Measurements from ENCODE around the gene KNDC1.
A peak's percentile ranks its signal among the peaks of the same experiment; 100 is the strongest.

The KNDC1 gene

DNA sequence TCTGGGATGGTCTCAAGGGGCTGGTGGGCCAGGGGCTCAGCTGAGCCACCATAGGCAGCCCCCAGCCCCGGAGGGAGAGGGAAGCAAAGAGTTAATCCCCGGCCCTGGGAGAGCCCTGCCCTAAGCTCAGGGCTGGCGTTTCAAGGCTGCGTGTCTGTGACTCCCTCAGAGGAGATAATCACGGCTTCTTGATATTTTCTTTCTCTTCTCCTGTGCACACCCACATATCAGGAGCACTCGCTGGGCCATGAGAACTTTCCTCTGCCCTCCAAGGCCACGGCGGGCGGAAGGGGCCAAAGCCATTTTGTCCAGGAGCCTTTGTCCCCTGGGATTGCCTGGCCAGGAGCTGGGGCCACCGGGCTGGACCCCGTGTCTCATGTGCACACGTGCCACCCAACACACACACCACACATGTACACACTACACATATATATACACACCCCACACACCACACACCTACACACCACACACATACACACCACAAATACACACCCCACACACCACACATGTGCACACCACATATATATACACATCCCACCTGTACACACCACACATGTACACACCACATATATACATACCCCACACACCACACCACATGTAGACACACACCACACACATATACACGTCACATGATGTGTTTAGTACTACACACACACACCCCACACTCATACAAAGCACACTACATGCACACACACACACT is 94.6 kb downstream of the KNDC1 start:
- H3K4me3 ChIP-seq (ENCODE audit: low read depth, low read length) = no peak overlapping the region
- in situ Hi-C loops (cut with HindIII; ENCODE audit: low sequenced_read_pairs) = no loop called here
- TF ChIP-seq, protein P1, sequence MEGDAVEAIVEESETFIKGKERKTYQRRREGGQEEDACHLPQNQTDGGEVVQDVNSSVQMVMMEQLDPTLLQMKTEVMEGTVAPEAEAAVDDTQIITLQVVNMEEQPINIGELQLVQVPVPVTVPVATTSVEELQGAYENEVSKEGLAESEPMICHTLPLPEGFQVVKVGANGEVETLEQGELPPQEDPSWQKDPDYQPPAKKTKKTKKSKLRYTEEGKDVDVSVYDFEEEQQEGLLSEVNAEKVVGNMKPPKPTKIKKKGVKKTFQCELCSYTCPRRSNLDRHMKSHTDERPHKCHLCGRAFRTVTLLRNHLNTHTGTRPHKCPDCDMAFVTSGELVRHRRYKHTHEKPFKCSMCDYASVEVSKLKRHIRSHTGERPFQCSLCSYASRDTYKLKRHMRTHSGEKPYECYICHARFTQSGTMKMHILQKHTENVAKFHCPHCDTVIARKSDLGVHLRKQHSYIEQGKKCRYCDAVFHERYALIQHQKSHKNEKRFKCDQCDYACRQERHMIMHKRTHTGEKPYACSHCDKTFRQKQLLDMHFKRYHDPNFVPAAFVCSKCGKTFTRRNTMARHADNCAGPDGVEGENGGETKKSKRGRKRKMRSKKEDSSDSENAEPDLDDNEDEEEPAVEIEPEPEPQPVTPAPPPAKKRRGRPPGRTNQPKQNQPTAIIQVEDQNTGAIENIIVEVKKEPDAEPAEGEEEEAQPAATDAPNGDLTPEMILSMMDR (IDR thresholded peaks at IDR 0.05; ENCODE audit: low read depth, low read length) = no peak
- DNase-seq (ENCODE audit: low read depth, low spot score) = no peak

DNA sequence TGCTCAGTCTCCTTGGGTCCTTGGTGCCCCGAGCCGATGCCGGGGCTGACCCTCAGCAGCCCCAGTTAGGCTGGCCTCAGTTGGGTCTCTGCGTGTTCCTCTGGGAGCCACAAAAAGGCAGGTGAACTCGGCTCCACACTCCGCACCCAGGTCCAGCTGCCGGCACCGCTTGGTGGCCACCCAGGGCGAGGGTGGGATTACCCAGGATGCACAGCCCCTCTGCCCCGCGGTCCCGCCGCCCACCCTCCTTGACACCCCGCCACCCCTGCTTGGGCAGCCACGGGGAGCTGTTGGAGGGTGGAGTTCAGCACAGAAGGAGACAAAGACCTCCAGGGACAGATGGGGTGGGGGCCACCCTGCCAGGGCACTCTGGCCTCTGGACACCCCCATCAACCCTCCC is 95.3 kb downstream of the KNDC1 start:
- TF ChIP-seq, protein P1 (IDR thresholded peaks at IDR 0.05; ENCODE audit: low read depth, low read length) = no peak
- DNase-seq (ENCODE audit: low read depth, low spot score) = no peak
- in situ Hi-C loops (cut with HindIII; ENCODE audit: low sequenced_read_pairs) = no loop called here
- no peak overlapping the region for H3K4me3 ChIP-seq (ENCODE audit: low read depth, low read length)

DNA sequence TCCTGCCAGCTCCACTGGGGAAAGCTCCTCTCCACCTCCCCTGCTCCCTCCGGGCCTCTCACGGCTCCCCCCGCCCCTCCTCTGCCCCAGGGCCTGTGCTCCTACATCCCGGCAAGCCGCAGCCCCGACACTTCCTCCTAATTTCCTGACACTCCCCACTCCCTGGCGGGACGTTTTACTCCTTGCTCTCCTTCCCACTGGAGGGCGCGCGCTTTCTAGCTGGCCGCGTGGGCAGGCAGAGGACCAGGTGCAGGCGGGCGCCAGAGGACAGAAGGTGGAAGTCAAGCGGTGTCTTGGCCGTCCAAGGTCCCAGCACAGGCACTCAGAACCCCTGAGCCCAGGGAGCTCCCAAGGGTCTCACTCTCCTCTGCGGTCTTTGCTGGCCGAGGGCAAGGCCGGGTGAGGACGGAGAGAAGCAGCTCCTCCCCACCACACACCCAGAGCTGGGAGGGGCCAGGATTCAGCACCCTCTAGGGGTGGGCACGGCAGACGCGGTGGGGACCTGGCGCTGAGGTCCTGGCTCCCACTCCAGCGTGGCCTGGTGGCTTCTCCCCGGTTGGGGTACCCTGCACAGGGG is 97.6 kb downstream of the KNDC1 start:
- TF ChIP-seq, protein P1 (IDR thresholded peaks at IDR 0.05; ENCODE audit: low read depth, low read length) = peak; percentile 46
- in situ Hi-C loops (cut with HindIII; ENCODE audit: low sequenced_read_pairs) = no loop called here
- H3K4me3 ChIP-seq (ENCODE audit: low read depth, low read length) = no peak overlapping the region
- peak; percentile 26 for DNase-seq (ENCODE audit: low read depth, low spot score)

DNA sequence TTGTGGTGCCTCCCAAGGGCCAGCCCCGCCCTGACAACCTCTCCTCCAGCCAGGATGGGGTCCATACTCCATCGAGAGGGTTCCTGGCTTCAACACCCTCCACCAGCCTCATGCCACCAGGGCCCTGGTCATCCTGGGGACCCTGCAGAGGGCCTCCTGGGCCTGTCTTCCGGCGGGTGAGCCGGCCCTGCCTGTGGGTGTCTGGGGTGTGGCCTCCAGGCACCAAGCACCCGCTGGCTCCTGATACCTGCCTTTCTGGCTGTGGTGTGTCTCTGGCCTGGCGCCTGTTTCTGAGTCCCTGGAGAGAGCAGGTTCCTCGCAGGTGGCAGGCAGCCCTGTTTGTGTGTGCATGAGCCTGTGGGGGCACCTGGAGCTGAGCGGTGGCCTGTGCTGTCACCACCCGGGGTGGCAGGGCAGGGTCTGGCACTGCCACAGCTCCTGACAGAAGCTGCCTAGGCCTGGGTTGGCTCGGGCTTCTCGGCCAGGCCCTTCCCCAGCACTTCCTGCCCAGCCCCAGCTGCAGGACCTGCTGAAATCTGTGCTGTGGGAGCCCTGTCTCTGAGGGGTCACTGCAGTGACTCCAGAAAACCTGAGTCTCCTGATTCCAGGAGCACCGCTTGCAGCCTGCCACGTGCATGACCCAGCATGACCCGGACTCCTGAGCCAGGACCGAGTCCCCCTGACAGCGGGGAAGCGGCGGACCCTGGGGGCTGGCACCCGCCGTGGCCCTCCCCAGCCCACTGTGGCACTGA is 98.2 kb downstream of the KNDC1 start:
- TF ChIP-seq, protein P1 (IDR thresholded peaks at IDR 0.05; ENCODE audit: low read depth, low read length) = no peak
- DNase-seq (ENCODE audit: low read depth, low spot score) = no peak
- in situ Hi-C loops (cut with HindIII; ENCODE audit: low sequenced_read_pairs) = no loop called here
- H3K4me3 ChIP-seq (ENCODE audit: low read depth, low read length) = no peak overlapping the region

DNA sequence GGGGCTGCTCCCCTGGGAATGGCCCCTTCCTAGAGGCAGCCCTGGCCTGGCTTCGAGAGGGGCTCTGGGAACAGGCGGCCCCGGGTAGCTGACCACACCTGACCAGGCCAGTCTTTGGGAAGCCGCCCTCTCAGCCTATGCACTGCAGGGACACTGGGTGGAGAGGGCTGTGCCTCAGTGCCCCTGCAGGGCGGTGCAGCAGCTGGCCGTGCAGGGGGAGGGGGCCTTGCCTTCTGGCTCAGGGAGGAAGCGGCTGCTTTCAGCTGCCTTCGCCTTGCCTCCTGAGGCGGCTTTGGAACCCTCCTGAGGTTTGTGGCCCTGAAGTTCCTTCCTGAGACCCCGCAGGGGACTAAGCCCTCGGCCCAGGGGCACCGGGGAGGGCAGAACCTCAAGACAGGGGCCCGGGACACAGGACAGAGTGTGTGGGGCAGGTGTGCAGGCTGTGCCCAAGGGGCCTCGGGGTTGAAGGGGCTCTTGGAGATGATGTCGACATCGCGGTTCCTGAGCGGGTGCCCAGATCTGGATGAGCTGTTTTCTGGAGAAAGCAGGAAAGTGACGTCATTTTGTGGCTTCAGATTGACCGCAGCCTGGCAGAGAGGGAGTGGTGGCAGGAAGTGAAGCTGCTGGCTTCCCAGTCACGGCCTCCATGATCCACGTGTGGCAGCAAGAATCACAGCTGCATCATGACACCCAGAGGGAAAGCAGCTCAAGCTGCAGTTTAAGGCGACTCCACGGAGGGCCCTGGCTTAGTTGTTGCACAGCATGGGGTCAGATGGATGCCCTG is 99.0 kb downstream of the KNDC1 start:
- H3K4me3 ChIP-seq (ENCODE audit: low read depth, low read length) = no peak overlapping the region
- in situ Hi-C loops (cut with HindIII; ENCODE audit: low sequenced_read_pairs) = no loop called here
- TF ChIP-seq, protein P1 (IDR thresholded peaks at IDR 0.05; ENCODE audit: low read depth, low read length) = no peak
- peak; percentile 99 for DNase-seq (ENCODE audit: low read depth, low spot score)

DNA sequence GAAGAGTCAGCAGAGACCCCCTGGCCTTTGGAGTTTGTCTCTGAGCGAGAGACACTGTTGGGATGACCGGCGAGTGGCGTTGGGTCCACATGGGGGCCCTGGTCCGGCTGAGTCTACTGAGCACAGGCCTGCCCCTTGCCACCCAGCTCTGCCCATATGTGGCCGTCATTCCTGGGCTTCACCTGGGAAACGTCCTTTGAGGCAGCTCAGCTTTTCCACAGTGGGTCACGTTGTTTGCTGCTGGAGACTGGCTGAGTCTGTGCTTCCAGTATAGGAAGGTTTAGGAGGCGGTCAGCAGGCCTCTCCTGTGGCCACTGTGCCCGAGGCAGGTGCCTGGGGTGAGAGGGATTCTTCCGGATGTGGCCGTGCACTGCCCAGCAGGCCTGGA is 99.6 kb downstream of the KNDC1 start:
- H3K4me3 ChIP-seq (ENCODE audit: low read depth, low read length) = no peak overlapping the region
- in situ Hi-C loops (cut with HindIII; ENCODE audit: low sequenced_read_pairs) = no loop called here
- no peak for DNase-seq (ENCODE audit: low read depth, low spot score)
- TF ChIP-seq, protein P1 (IDR thresholded peaks at IDR 0.05; ENCODE audit: low read depth, low read length) = no peak
